GM12878 (cell line): Measurements from ENCODE around the gene KMT2E. TPM values are rescaled to one million over a fixed set of nuclear protein-coding genes. Genes with fewer than 3 reads are reported as not detected.

Experiments used
- BACH1 ChIP-seq: fragments of 450-650 bp; IDR thresholded peaks from 2 replicates; pipeline ENCODE4 v1.6.1; 2017; ENCODE audit warnings: mild to moderate bottlenecking, borderline replicate concordance
- E4F1 ChIP-seq: fragments of 450-650 bp; IDR thresholded peaks from 2 replicates; pipeline ENCODE4 v1.6.1; 2018; ENCODE audit warnings: borderline replicate concordance, mild to moderate bottlenecking; ENCODE audit not compliant: partially characterized antibody
- EED ChIP-seq: sonication (generic); IDR thresholded peaks from 2 replicates; pipeline ENCODE4 v1.6.1; 2016; ENCODE audit warnings: antibody characterized with exemption, low read depth
- EGR1 ChIP-seq, 2 experiments: IDR thresholded peaks; 1 replicate in 1 of 2; 2 replicates in 1 of 2; pipeline ENCODE4 v1.6.1; 2011 to 2012; ENCODE audit warnings: low read depth in 2 of 2, low read length in 2 of 2, borderline replicate concordance in 1 of 2, mild to moderate bottlenecking in 1 of 2, moderate library complexity in 1 of 2
- IKZF1 ChIP-seq: fragments of 450-650 bp; conservative IDR thresholded peaks from 2 replicates; pipeline ENCODE4 v1.6.1; 2017; ENCODE audit warnings: antibody characterized with exemption, mild to moderate bottlenecking
- IRF4 ChIP-seq: IDR thresholded peaks from 2 replicates; pipeline ENCODE4 v1.6.1; 2011; ENCODE audit warnings: low read depth, low read length
- JUNB ChIP-seq: IDR thresholded peaks from 2 replicates; pipeline ENCODE4 v1.6.1; 2016; ENCODE audit warnings: antibody characterized with exemption, mild to moderate bottlenecking
- RAD21 ChIP-seq: IDR thresholded peaks from 2 replicates; pipeline ENCODE4 v1.6.1; 2011; ENCODE audit warnings: mild to moderate bottlenecking, low read depth, low read length, moderate library complexity; ENCODE audit not compliant: insufficient read depth
- SMARCA5 ChIP-seq: fragments of 450-650 bp; IDR thresholded peaks from 2 replicates; pipeline ENCODE4 v1.6.1; 2017; ENCODE audit warnings: mild to moderate bottlenecking
- SUPT20H ChIP-seq: IDR thresholded peaks from 2 replicates; pipeline ENCODE4 v1.6.1; 2011; ENCODE audit warnings: low read depth, mild to moderate bottlenecking, low read length, moderate library complexity, borderline replicate concordance; ENCODE audit not compliant: control insufficient read depth
- ZBTB4 ChIP-seq: fragments of 450-650 bp; formaldehyde crosslinking; IDR thresholded peaks from 2 replicates; pipeline ENCODE4 v1.4.0; 2022; ENCODE audit warnings: mild to moderate bottlenecking, moderate library complexity
- polyA plus RNA-seq, 11 experiments: library from polyadenylated mRNA; depleted of rRNA in 4 of 11; unstranded in 6 of 11; stranded (reverse) in 5 of 11; fragments of >200 nt; fragmentation: Nextera tagmentation in 4 of 11; fragmentation: Illumina TruSeq in 1 of 11; extraction: Ambion mirVana in 4 of 11; extraction: Trizol in 1 of 11; gene quantifications; 1 replicate in 1 of 11; 2 replicates in 10 of 11; pipeline versions ENCODE4 v1.2.1 to v1.2.3, GENCODE V29; 2011 to 2016; ENCODE audit warnings: inconsistent platforms in 2 of 11, missing spikeins in 2 of 11, low read depth in 1 of 11
- total RNA-seq, 4 experiments: library from RNA; depleted of rRNA in 3 of 4; stranded (reverse); fragments of >200 nt in 3 of 4; fragmentation: Illumina TruSeq in 1 of 4; extraction: Trizol in 1 of 4; gene quantifications; 2 replicates each; pipeline versions ENCODE4 v1.2.1 to v1.2.3, GENCODE V29; 2013 to 2021
- TF ChIP-seq, protein P1 (sequence below): IDR thresholded peaks from 2 replicates; pipeline ENCODE4 v1.6.1; 2011; ENCODE audit warnings: borderline replicate concordance, low read depth, mild to moderate bottlenecking, moderate library complexity, mixed read lengths, low read length; ENCODE audit not compliant: insufficient read depth; ENCODE audit errors: extremely low read length
- TF ChIP-seq, protein P2 (sequence below): fragments of 450-650 bp; IDR thresholded peaks from 2 replicates; pipeline ENCODE4 v1.6.1; 2016; ENCODE audit warnings: mild to moderate bottlenecking
- TF ChIP-seq, protein P3 (sequence below): fragments of 450-650 bp; IDR thresholded peaks from 2 replicates; pipeline ENCODE4 v1.6.1; 2017; ENCODE audit warnings: mild to moderate bottlenecking
- TF ChIP-seq, protein P4 (sequence below): IDR thresholded peaks from 2 replicates; pipeline ENCODE4 v1.6.1; 2011; ENCODE audit warnings: low read depth, mild to moderate bottlenecking, low read length, moderate library complexity, borderline replicate concordance; ENCODE audit errors: extremely low read depth
- TF ChIP-seq, protein P5 (sequence below): IDR thresholded peaks from 2 replicates; pipeline ENCODE4 v1.6.1; 2011; ENCODE audit warnings: mild to moderate bottlenecking, low read depth, low read length, moderate library complexity; ENCODE audit not compliant: insufficient replicate concordance

The KMT2E gene
- total and polyA plus RNA-seq, 10 of the 15 experiments (the other 5 are each of a cell fraction or from before 2014, with no cell fraction given): 13.2 to 68.1 (median 34.1) TPM

- TF ChIP-seq, protein P1, sequence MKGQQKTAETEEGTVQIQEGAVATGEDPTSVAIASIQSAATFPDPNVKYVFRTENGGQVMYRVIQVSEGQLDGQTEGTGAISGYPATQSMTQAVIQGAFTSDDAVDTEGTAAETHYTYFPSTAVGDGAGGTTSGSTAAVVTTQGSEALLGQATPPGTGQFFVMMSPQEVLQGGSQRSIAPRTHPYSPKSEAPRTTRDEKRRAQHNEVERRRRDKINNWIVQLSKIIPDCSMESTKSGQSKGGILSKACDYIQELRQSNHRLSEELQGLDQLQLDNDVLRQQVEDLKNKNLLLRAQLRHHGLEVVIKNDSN: no peak
- no peak for TF ChIP-seq EED
- no peak for TF ChIP-seq SUPT20H
- TF ChIP-seq, protein P2, sequence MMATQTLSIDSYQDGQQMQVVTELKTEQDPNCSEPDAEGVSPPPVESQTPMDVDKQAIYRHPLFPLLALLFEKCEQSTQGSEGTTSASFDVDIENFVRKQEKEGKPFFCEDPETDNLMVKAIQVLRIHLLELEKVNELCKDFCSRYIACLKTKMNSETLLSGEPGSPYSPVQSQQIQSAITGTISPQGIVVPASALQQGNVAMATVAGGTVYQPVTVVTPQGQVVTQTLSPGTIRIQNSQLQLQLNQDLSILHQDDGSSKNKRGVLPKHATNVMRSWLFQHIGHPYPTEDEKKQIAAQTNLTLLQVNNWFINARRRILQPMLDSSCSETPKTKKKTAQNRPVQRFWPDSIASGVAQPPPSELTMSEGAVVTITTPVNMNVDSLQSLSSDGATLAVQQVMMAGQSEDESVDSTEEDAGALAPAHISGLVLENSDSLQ: no peak
- TF ChIP-seq, protein P3, sequence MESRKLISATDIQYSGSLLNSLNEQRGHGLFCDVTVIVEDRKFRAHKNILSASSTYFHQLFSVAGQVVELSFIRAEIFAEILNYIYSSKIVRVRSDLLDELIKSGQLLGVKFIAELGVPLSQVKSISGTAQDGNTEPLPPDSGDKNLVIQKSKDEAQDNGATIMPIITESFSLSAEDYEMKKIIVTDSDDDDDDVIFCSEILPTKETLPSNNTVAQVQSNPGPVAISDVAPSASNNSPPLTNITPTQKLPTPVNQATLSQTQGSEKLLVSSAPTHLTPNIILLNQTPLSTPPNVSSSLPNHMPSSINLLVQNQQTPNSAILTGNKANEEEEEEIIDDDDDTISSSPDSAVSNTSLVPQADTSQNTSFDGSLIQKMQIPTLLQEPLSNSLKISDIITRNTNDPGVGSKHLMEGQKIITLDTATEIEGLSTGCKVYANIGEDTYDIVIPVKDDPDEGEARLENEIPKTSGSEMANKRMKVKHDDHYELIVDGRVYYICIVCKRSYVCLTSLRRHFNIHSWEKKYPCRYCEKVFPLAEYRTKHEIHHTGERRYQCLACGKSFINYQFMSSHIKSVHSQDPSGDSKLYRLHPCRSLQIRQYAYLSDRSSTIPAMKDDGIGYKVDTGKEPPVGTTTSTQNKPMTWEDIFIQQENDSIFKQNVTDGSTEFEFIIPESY: 0 out of 2 replicates have a peak, but pooled peaks have one; percentile 13
- TF ChIP-seq JUNB: peak; percentile 72
- TF ChIP-seq IKZF1: 0 out of 2 replicates have a peak, but pooled peaks have one; percentile 18
- no peak for TF ChIP-seq ZBTB4
- TF ChIP-seq, protein P4, sequence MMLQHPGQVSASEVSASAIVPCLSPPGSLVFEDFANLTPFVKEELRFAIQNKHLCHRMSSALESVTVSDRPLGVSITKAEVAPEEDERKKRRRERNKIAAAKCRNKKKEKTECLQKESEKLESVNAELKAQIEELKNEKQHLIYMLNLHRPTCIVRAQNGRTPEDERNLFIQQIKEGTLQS: no peak
- no peak for TF ChIP-seq EGR1 (IDR thresholded peaks at IDR 0.05; ENCODE audit: borderline replicate concordance in 1 of 2, low read depth in 2 of 2, low read length in 2 of 2)
- TF ChIP-seq BACH1: peak; percentile 71; the same call in 1 of the 2 replicates
- TF ChIP-seq, protein P5, sequence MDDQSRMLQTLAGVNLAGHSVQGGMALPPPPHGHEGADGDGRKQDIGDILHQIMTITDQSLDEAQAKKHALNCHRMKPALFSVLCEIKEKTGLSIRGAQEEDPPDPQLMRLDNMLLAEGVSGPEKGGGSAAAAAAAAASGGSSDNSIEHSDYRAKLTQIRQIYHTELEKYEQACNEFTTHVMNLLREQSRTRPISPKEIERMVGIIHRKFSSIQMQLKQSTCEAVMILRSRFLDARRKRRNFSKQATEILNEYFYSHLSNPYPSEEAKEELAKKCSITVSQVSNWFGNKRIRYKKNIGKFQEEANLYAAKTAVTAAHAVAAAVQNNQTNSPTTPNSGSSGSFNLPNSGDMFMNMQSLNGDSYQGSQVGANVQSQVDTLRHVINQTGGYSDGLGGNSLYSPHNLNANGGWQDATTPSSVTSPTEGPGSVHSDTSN: no peak
- no peak for TF ChIP-seq RAD21
- TF ChIP-seq SMARCA5: no peak
- no peak for TF ChIP-seq E4F1
- TF ChIP-seq IRF4: peak; percentile 58; the same call in 1 of the 2 replicates
Measured at GRCh38 chr7:105131033-105131656, 117.1 kb downstream of the KMT2E start (continued).
